ENCODE measurements around the gene ZCRB1. TPM values are rescaled to one million over a fixed set of nuclear protein-coding genes. Genes with fewer than 3 reads are reported as not detected.
A peak's percentile ranks its signal among the peaks of the same experiment; 100 is the strongest.
"Not testable (repeated sequence)": the region's sequence is repeated elsewhere in the genome, so short reads cannot be mapped to it uniquely, and the experiment has no call there.

Gene ZCRB1
- total and polyA plus RNA-seq, 5 donors = 42.8 to 59.6 (median 54.9) TPM

GRCh38 chr12:42356344-42356743, 30.4 kb upstream of the ZCRB1 start:
- DNase-seq = no peak
- 49% methylated on average over 2 of the region's 2 CpGs for WGBS
- H3K4me3 ChIP-seq (ENCODE audit: low read length) = no peak overlapping the region
- ATAC-seq = peak in 1 of 2 donors; percentile 72
- no peaks in the 10 kb centered on the region for H3K9me3 ChIP-seq (ENCODE audit: control insufficient read depth, low read length)
- H3K4me1 ChIP-seq (ENCODE audit: control insufficient read depth, insufficient read depth, low read length) = no peaks in the 10 kb centered on the region
- intact Hi-C loops (cut with DNase I) = no loop called here
- H3K27ac ChIP-seq (ENCODE audit: low read length) = peak overlapping the region; percentile 19
- no peaks in the 10 kb centered on the region for H3K27me3 ChIP-seq (ENCODE audit: control insufficient read depth, insufficient read depth)

DNA sequence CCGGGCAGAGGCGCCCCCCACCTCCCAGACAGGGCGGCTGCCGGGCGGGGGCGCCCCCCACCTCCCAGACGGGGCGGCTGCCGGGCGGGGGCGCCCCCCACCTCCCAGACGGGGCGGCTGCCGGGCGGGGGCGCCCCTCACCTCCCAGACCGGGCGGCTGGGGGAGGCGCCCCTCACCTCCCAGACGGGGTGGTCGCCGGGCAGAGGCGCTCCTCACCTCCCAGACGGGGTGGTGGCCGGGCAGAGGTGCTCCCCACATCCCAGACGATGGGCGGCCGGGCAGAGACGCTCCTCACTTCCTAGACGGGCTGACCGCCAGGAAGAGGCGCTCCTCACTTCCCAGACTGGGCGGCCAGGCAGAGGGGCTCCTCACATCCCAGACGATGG, 24.1 kb upstream of the ZCRB1 start:
- WGBS = 93% methylated on average over 34 of the region's 34 CpGs
- intact Hi-C loops (cut with DNase I); H3K27me3 ChIP-seq (ENCODE audit: control insufficient read depth, insufficient read depth); H3K4me3 ChIP-seq (ENCODE audit: low read length); H3K9me3 ChIP-seq (ENCODE audit: control insufficient read depth, low read length); H3K27ac ChIP-seq (ENCODE audit: low read length); ATAC-seq; H3K4me1 ChIP-seq (ENCODE audit: control insufficient read depth, insufficient read depth, low read length): not testable (repeated sequence)
- DNase-seq = peak in 2 of 3 donors; percentile 51 to 63

DNA sequence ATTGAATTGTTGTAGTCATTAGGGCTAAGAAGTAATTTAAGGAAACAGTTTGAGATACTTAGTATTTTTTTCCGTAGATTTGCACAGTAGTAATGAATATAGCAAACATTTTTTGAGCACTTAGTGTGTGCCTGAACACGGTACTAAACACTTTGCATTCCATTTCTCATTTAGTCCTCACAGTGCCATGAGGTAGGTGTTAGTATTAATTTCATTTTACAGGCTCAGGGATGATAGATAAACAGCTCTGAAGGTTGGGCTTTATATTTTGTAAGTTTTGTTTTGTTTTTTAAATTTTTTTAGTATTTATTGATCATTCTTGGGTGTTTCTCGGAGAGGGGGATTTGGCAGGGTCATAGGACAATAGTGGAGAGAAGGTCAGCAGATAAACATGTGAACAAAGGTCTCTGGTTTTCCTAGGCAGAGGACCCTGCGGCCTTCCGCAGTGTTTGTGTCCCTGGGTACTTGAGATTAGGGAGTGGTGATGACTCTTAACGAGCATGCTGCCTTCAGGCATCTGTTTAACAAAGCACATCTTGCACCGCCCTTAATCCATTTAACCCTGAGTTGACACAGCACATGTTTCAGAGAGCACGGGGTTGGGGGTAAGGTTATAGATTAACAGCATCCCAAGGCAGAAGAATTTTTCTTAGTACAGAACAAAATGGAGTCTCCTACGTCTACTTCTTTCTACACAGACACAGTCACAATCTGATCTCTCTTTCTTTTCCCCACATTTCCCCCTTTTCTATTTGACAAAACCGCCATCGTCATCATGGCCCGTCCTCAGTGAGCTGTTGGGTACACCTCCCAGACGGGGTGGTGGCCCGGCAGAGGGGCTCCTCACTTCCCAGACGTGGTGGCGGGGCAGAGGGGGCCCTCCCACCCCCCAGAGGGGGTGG, 23.5 kb upstream of the ZCRB1 start:
- intact Hi-C loops (cut with DNase I) = not testable (repeated sequence)

GRCh38 chr12:42346403-42347002, 20.6 kb upstream of the ZCRB1 start:
- no peak for DNase-seq
- H3K27ac ChIP-seq (ENCODE audit: low read length) = no peak overlapping the region
- 93% methylated on average over 1 of the region's 1 CpG for WGBS
- no peaks in the 10 kb centered on the region for H3K27me3 ChIP-seq (ENCODE audit: control insufficient read depth, insufficient read depth)
- H3K4me3 ChIP-seq (ENCODE audit: low read length) = no peak overlapping the region
- H3K9me3 ChIP-seq (ENCODE audit: control insufficient read depth, low read length) = no peaks in the 10 kb centered on the region
- ATAC-seq = no peak
- intact Hi-C loops (cut with DNase I) = no loop called here
- no peaks in the 10 kb centered on the region for H3K4me1 ChIP-seq (ENCODE audit: control insufficient read depth, insufficient read depth, low read length)

More for the DNA sequence above, 23.5 kb upstream of the ZCRB1 start:
- H3K4me1 ChIP-seq (ENCODE audit: control insufficient read depth, insufficient read depth, low read length); H3K9me3 ChIP-seq (ENCODE audit: control insufficient read depth, low read length); H3K27ac ChIP-seq (ENCODE audit: low read length); DNase-seq; H3K27me3 ChIP-seq (ENCODE audit: control insufficient read depth, insufficient read depth); ATAC-seq; H3K4me3 ChIP-seq (ENCODE audit: low read length): not testable (repeated sequence)
- WGBS = 82% methylated on average over 11 of the region's 16 CpGs

DNA sequence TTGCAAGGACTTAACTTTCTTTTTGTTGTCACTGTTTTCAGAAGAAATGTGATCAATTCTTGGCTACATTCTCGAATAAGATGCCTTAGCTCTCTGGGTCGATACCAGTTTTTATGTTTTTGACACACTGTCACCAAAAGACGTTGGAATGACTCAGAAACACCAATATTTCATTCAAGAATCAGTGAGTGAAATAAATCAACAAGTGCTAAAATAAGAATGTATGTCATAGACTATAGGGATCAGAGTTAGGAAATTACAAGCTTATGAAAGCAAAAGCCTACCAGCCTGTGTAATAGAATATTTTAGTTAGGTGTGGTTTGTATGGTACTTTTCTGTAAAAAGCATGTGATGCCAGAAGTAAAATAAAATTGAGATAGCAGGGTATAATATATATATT, 17.8 kb upstream of the ZCRB1 start:
- ATAC-seq (no peak), DNase-seq (no peak)
- Histone ChIP-seq H3K4me1 (ENCODE audit: control insufficient read depth, insufficient read depth, low read length) (no peaks in the 10 kb centered on the region), H3K27me3 (ENCODE audit: control insufficient read depth, insufficient read depth) (no peaks in the 10 kb centered on the region), H3K4me3 (ENCODE audit: low read length) (no peak overlapping the region), H3K27ac (ENCODE audit: low read length) (no peak overlapping the region), H3K9me3 (ENCODE audit: control insufficient read depth, low read length) (no peaks in the 10 kb centered on the region)
- WGBS = 70% methylated on average over 3 of the region's 3 CpGs
- intact Hi-C loops (cut with DNase I) = no loop called here

- Histone ChIP-seq H3K27ac (ENCODE audit: low read length) (no peak overlapping the region), H3K4me1 (ENCODE audit: control insufficient read depth, insufficient read depth, low read length) (peaks cover 2% of the 10 kb centered on the region), H3K27me3 (ENCODE audit: control insufficient read depth, insufficient read depth) (no peaks in the 10 kb centered on the region), H3K9me3 (ENCODE audit: control insufficient read depth, low read length) (no peaks in the 10 kb centered on the region), H3K4me3 (ENCODE audit: low read length) (no peak overlapping the region)
- intact Hi-C loops (cut with DNase I) = no loop called here
- no peak for ATAC-seq
- 77% methylated on average over 2 of the region's 2 CpGs for WGBS
- no peak for DNase-seq
These were observed 16.1 kb upstream of the ZCRB1 start for GRCh38 chr12:42342028-42342427.

GRCh38 chr12:42338280-42338679, 12.4 kb upstream of the ZCRB1 start:
- Histone ChIP-seq H3K4me3 (ENCODE audit: low read length) (no peak overlapping the region), H3K27ac (ENCODE audit: low read length) (no peak overlapping the region), H3K9me3 (ENCODE audit: control insufficient read depth, low read length) (no peaks in the 10 kb centered on the region), H3K27me3 (ENCODE audit: control insufficient read depth, insufficient read depth) (no peaks in the 10 kb centered on the region), H3K4me1 (ENCODE audit: control insufficient read depth, insufficient read depth, low read length) (peaks cover 2% of the 10 kb centered on the region)
- no peak for DNase-seq
- intact Hi-C loops (cut with DNase I) = loop anchor here in 1 of 4 donors (10.0 kb wide), 1 partner anchor 203 kb away; no protein-coding TSS in a partner anchor
- 86% methylated on average over 2 of the region's 2 CpGs for WGBS
- no peak for ATAC-seq

GRCh38 chr12:42336286-42336685, 10.4 kb upstream of the ZCRB1 start:
- WGBS = 40% methylated on average over 1 of the region's 1 CpG
- H3K4me1 ChIP-seq (ENCODE audit: control insufficient read depth, insufficient read depth, low read length) = peaks cover 2% of the 10 kb centered on the region
- no peak for DNase-seq
- H3K9me3 ChIP-seq (ENCODE audit: control insufficient read depth, low read length) = no peaks in the 10 kb centered on the region
- H3K27ac ChIP-seq (ENCODE audit: low read length) = no peak overlapping the region
- no peak overlapping the region for H3K4me3 ChIP-seq (ENCODE audit: low read length)
- H3K27me3 ChIP-seq (ENCODE audit: control insufficient read depth, insufficient read depth) = no peaks in the 10 kb centered on the region
- no peak for ATAC-seq
- intact Hi-C loops (cut with DNase I) = loop anchor here in 1 of 4 donors (10.0 kb wide), 1 partner anchor 201 kb away; no protein-coding TSS in a partner anchor

- Histone ChIP-seq H3K4me3 (ENCODE audit: low read length) (no peak overlapping the region), H3K9me3 (ENCODE audit: control insufficient read depth, low read length) (no peaks in the 10 kb centered on the region), H3K27me3 (ENCODE audit: control insufficient read depth, insufficient read depth) (no peaks in the 10 kb centered on the region), H3K27ac (ENCODE audit: low read length) (no peak overlapping the region), H3K4me1 (ENCODE audit: control insufficient read depth, insufficient read depth, low read length) (peaks cover 2% of the 10 kb centered on the region)
- peak in 1 of 3 donors; percentile 46 for DNase-seq
- 36% methylated on average over 4 of the region's 4 CpGs for WGBS
- peak in 1 of 2 donors; percentile 36 for ATAC-seq
- intact Hi-C loops (cut with DNase I) = loop anchor here in 3 of 4 donors (2.0 to 10.0 kb wide), 3 partner anchors 198 to 205 kb away; no protein-coding TSS in a partner anchor
These were observed 6.7 kb upstream of the ZCRB1 start for GRCh38 chr12:42332301-42333285.

DNA sequence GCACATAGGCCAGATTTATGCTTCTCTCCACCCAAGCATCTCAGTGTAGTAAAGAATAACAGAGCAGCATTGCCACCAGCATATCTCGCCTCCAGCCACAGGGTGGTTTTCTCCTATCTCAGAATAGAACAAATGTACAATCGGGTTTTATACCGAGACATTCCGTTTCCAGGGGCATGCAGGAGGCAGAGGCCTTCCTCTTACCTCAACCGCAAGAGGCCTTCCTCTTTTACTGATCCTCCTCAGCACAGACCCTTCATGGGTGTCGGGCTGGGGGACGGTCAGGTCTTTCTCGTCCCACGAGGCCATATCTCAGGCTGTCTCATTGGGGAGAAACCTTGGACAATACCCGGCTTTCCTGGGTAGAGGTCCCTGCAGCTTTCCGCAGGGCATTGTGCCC, 4.2 kb upstream of the ZCRB1 start:
- not testable (repeated sequence) for H3K9me3 ChIP-seq (ENCODE audit: control insufficient read depth, low read length); H3K4me3 ChIP-seq (ENCODE audit: low read length); ATAC-seq; DNase-seq; H3K27ac ChIP-seq (ENCODE audit: low read length); H3K27me3 ChIP-seq (ENCODE audit: control insufficient read depth, insufficient read depth); H3K4me1 ChIP-seq (ENCODE audit: control insufficient read depth, insufficient read depth, low read length)
- intact Hi-C loops (cut with DNase I) = loop anchor here in 2 of 4 donors (5.0 to 10.0 kb wide), 2 partner anchors 195 to 203 kb away; no protein-coding TSS in a partner anchor
- 89% methylated on average over 11 of the region's 11 CpGs for WGBS
